ELR (cell line): Measurements from ENCODE around the gene PPT2.
"Not testable (repeated sequence)": the region's sequence is repeated elsewhere in the genome, so short reads cannot be mapped to it uniquely, and the experiment has no call there.

Source experiments
- DNase-seq: peaks from one replicate; pipeline ENCODE4 v3.0.0-alpha.2; 2015; ENCODE audit warnings: low read depth

PPT2 gene

GRCh38 chr6:32189742-32190053 lies 35.8 kb downstream of the PPT2 start:
- no peak for DNase-seq

- peak; percentile 89 for DNase-seq
Measured at GRCh38 chr6:32190054-32190851, 36.3 kb downstream of the PPT2 start, which contains the start of gene PBX2. PBX2 (minus strand) TSS chr6:32190202; CDS start chr6:32189915, 287 bp downstream.

GRCh38 chr6:32190911-32191677 lies 37.2 kb downstream of the PPT2 start:
- DNase-seq: no peak

- DNase-seq: no peak
Measured at GRCh38 chr6:32191696-32192607, 38.0 kb downstream of the PPT2 start.

- peak; percentile 68 for DNase-seq
Measured at GRCh38 chr6:32192608-32193039, 38.7 kb downstream of the PPT2 start, which contains the start of gene GPSM3. GPSM3 (minus strand) TSS chr6:32192643; CDS start chr6:32192513, 130 bp downstream.

GRCh38 chr6:32193096-32193495 lies 39.2 kb downstream of the PPT2 start:
- DNase-seq: not testable (repeated sequence)

GRCh38 chr6:32194388-32194787 lies 40.4 kb downstream of the PPT2 start:
- no peak for DNase-seq

GRCh38 chr6:32194825-32195651 lies 41.1 kb downstream of the PPT2 start:
- DNase-seq: peak; percentile 74

- DNase-seq: peak; percentile 100
Measured at GRCh38 chr6:32195652-32195901, 41.6 kb downstream of the PPT2 start.

GRCh38 chr6:32195902-32196681 lies 42.2 kb downstream of the PPT2 start:
- peak; percentile 93 for DNase-seq

GRCh38 chr6:32196682-32197616 lies 43.0 kb downstream of the PPT2 start:
- DNase-seq: no peak

GRCh38 chr6:32198345-32198696 lies 44.4 kb downstream of the PPT2 start:
- DNase-seq: no peak

GRCh38 chr6:32198866-32199265 lies 44.9 kb downstream of the PPT2 start:
- no peak for DNase-seq

- no peak for DNase-seq
Measured at GRCh38 chr6:32200711-32201475, 47.0 kb downstream of the PPT2 start.

- no peak for DNase-seq
Measured at GRCh38 chr6:32202186-32202585, 48.2 kb downstream of the PPT2 start.

GRCh38 chr6:32203426-32204267 lies 49.7 kb downstream of the PPT2 start:
- DNase-seq: no peak

GRCh38 chr6:32204268-32204715 lies 50.4 kb downstream of the PPT2 start:
- DNase-seq: no peak

GRCh38 chr6:32208996-32209395 lies 55.1 kb downstream of the PPT2 start:
- no peak for DNase-seq
